H54 (cell line): ENCODE results near the gene FXYD6.
A peak's percentile ranks its signal among the peaks of the same experiment; 100 is the strongest.

ENCODE experiments used
- DNase-seq: peaks from one replicate; pipeline ENCODE4 v3.0.0; 2011; ENCODE audit warnings: low spot score, mixed read lengths; ENCODE audit not compliant: insufficient read length
- FAIRE-seq: peaks from 3 replicates; lab custom pipeline; 2011; peaks lifted over from hg19 to GRCh38; lab: Jason Lieb, UNC
- POLR2A ChIP-seq: IDR thresholded peaks from 2 replicates; pipeline ENCODE4 v1.6.1; 2011; ENCODE audit warnings: low read depth, mild to moderate bottlenecking, low read length

FXYD6 gene

DNA sequence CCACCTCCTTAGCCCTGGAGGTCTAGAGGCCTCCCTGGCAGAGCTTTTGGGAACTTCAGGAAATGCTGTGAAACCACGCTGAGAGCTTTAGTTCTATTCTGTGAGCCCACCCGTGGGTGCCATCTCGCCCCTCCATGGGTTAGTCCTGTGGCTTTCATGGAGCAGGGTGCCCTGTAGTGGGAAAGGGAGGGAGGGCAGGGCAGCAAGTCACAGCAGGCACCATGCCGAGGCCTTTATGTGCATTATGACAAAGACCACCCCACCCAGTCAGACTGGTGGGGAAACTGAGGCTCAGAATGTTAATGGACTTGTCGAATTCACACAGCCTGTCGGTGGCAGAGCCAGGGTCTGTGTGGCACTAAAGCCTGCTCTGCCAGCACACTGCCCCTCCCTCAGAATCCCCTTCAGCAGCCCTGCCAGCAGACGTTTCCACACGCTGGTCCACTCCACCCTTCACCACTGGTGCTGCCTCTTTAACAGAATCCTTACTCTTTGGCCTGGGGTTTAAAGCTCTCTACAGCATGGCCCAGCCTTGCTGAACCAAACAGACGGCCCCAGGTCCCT, 39.3 kb upstream of the FXYD6 start:
- no peak for FAIRE-seq
- no peak for TF ChIP-seq POLR2A
- DNase-seq = no peak

DNA sequence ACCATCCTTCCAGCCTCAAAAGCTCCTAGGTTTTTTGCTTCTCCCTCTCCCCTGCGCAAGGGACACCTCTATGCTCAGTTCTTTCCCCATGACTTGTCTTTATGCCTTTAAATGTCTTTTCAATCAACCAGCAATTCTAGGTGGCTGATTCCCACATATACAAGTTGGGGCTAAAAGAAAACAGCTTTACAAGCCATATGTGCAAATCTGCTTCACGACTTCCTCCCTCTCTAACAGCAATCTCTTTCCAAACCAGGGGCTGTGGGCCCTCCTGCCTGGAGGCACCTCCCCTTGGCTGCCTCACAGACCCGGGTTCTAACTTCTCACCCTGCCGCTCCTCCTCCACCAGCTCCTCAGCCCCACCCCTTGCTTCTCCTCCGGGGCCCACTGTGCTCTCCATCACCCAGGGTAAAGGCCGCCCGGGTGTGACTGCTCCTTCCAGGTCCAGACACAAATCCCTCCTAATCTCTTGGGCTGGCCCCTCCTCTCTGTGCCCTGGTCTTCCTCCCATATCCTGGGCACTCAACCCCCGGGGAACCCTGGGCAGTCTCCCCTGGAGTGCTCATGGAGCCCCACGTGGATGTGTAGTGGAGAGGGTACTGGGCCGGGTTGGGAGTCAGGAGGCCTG, 38.6 kb upstream of the FXYD6 start:
- DNase-seq (no peak), FAIRE-seq (no peak)
- TF ChIP-seq POLR2A = no peak

DNA sequence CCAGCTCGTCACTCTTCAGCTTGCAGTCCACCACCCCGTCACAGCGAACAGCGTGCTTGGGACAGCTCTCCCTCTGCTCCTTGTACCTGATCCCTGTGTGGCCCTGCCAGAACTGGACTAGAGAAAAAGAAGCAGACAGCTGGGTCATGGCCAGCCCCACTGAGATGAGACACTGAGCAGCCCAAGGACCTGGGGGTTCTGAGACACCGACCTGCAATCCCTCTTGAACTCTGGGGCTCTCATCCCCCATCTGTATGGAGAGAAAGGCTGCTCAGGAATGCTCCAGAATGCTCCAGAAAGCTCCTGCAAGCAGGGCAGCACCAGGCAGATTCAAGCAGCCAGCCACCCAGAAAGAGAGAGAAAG, 37.9 kb upstream of the FXYD6 start:
- FAIRE-seq = no peak
- no peak for DNase-seq
- no peak for TF ChIP-seq POLR2A

DNA sequence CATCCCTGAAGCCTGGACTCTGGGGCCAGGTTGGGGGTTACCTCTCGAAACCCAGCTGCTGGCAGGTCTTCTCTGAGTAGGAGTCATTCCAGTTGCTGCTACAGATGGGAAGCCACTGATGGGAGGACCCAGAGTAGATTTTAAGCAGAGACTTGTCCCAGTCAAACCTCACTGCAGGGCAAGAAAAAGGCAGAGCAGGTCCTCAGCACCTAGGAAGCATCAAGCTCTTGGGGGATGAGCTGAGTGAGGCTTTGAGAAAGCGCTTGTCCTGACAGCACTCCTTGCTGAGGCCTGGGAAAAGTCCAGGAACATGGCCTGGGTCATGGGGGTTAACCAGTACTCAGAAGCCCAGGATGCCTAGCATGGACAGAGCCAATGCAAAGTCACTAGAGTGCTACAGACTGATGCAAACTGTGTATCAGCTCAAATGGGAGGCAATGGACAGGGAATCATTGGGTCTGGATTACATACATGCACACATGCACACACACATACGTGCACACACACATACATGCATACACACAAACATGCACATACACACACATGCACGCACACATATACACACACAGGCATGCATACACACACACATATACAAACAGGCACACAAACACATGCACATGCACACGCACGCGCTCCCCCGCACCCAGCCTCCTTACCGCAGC, 37.4 kb upstream of the FXYD6 start:
- DNase-seq (no peak), FAIRE-seq (no peak)
- TF ChIP-seq POLR2A = no peak

DNA sequence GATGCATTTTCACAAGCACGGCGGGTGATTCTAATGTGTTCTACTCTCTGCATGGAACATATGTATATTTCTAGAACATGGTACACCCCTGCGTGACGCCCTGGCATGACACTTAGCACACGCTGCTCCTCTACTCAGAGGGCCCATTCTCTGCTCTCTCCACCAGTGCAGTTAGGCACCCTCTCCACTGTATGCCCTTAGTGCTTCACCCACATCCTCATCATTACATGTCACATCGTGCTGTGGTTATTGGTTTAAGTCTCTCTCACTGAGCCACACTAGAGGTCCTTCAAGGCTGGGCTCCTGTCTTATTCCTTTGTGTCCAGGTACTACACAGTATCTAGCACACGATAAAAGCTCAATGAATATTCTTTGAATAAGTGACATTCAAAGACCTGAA, 36.0 kb upstream of the FXYD6 start:
- FAIRE-seq = no peak
- no peak for DNase-seq
- TF ChIP-seq POLR2A = no peak

GRCh38 chr11:117911694-117912093, 35.2 kb upstream of the FXYD6 start:
- no peak for FAIRE-seq
- TF ChIP-seq POLR2A = no peak
- DNase-seq = no peak

GRCh38 chr11:117910941-117911655, 34.6 kb upstream of the FXYD6 start:
- FAIRE-seq (no peak), DNase-seq (no peak)
- no peak for TF ChIP-seq POLR2A

DNA sequence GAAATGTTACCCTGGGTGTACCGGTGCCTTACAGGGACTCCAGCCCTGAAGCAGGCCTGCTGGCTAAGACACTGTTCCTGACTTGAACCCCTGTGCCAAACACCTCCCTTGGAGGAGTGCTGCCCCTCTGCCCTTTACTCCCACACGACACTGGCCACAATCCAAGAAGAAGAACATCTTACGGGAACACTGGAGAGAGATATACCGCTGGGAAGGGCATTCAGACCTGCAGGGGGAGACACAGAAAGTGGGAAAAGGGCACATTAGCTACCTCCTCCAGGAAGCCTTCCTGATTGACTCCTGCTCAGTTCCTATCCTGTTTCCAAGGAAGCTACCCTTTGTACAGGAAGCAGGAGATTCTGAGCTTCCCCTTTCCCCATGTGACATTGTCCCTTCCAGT, 34.1 kb upstream of the FXYD6 start:
- DNase-seq (no peak), FAIRE-seq (no peak)
- no peak for TF ChIP-seq POLR2A

GRCh38 chr11:117909611-117910382, 33.3 kb upstream of the FXYD6 start:
- DNase-seq (no peak), FAIRE-seq (no peak)
- no peak for TF ChIP-seq POLR2A

GRCh38 chr11:117908959-117909610, 32.6 kb upstream of the FXYD6 start:
- TF ChIP-seq POLR2A = no peak
- FAIRE-seq (no peak), DNase-seq (no peak)

- no peak for DNase-seq
- FAIRE-seq = no peak
- no peak for TF ChIP-seq POLR2A
Observed at GRCh38 chr11:117908109-117908895, 31.8 kb upstream of the FXYD6 start.

- peak; percentile 96 for FAIRE-seq
- DNase-seq = peak; percentile 83
- peak; percentile 17; the same call in 1 of the 2 replicates for TF ChIP-seq POLR2A
Observed at GRCh38 chr11:117907276-117908108, 31.0 kb upstream of the FXYD6 start.
